ENCODE measurements around the gene EHD4.

DNA sequence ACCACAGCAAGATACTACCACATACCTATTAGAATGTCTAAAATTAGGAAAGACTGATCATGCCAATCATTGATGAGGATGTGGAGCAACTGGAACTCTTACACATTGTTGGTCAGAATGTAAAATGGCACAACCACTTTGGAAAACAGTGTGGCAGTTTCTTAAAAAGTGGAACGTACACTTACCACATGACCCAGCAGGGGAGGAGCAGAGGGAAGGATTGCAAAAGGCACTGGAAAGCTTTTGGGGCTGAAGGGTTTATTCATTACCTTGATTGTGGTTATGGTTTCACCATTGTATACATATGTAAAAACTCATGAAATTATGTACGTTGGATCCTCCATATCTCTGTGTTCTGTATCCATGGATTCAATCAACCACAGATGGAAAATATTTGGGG is 3.3 kb upstream of the EHD4 start:
- TF ChIP-seq, protein P1, sequence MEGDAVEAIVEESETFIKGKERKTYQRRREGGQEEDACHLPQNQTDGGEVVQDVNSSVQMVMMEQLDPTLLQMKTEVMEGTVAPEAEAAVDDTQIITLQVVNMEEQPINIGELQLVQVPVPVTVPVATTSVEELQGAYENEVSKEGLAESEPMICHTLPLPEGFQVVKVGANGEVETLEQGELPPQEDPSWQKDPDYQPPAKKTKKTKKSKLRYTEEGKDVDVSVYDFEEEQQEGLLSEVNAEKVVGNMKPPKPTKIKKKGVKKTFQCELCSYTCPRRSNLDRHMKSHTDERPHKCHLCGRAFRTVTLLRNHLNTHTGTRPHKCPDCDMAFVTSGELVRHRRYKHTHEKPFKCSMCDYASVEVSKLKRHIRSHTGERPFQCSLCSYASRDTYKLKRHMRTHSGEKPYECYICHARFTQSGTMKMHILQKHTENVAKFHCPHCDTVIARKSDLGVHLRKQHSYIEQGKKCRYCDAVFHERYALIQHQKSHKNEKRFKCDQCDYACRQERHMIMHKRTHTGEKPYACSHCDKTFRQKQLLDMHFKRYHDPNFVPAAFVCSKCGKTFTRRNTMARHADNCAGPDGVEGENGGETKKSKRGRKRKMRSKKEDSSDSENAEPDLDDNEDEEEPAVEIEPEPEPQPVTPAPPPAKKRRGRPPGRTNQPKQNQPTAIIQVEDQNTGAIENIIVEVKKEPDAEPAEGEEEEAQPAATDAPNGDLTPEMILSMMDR (IDR thresholded peaks at IDR 0.05; ENCODE audit: poor library complexity), result no peak
- TF ChIP-seq EZH2 (IDR thresholded peaks at IDR 0.05; ENCODE audit: borderline replicate concordance), result no peak

Data from hepatocyte (in vitro differentiated cells).